DMS153 treated with DMSO at 0.1 percent for 48 hours (cell line): ENCODE data around the gene SLC7A10.
"Not testable (repeated sequence)": the region's sequence is repeated elsewhere in the genome, so short reads cannot be mapped to it uniquely, and the experiment has no call there.

Experiments
- DNase-seq: peaks from one replicate; lab custom pipeline; 2025; ENCODE audit not compliant: unreplicated experiment; lab: John Stamatoyannopoulos, UW

Gene SLC7A10

GRCh38 chr19:33219261-33219815 lies 6.3 kb downstream of the SLC7A10 start:
- DNase-seq: no peak

DNA sequence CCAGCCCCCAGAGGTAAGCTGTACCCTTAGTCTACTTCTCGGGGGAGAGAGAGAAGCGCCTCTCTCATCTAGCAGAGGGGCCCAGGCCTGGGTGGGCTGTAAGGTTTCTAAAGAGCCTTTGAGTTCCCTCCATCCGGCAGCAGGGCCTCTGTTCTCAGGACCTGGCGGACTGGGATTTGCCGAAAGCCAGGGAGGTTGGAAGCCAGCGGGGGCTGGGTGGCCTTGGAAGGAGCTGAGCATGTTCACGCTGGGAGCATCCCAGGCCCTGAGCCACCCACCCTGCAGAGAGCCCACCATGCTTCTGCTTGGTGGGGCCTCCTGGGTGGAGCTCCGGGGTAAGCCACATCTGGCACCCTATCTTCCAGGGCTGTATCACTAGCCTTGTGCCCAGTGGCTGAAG lies 7.8 kb downstream of the SLC7A10 start:
- no peak for DNase-seq

DNA sequence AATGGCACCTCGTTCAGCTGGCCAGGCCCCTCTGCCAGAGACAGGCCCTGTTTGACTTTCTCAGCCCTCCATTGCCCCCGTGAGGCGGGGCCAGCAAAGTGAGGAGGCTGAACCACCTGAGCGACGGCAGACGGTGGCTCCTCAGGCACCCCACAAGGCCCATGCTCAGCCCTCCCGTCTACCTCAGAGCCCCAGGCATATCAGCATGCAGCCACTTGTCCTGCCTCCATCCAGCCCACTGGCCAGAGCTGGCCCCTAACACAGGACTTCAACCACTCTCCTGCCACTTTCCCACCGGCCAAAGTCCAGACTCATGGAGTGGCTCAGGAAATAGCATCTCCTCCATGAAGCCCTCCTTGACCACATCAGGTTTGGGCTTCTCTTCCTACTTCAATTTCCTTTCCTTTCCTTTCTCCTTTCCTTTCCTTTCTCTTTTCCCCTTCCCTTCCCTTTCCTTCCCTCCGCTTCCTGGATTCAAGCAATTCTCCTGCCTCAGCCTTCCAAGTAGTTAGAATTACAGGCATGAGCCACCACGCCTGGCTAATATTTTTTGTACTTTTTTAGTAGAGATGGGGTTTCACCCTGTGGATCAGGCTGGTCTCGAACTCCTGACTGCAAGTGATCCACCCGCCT lies 9.3 kb downstream of the SLC7A10 start:
- DNase-seq: no peak

- no peak for DNase-seq
Measured at GRCh38 chr19:33215438-33216197, 10.0 kb downstream of the SLC7A10 start.

DNA sequence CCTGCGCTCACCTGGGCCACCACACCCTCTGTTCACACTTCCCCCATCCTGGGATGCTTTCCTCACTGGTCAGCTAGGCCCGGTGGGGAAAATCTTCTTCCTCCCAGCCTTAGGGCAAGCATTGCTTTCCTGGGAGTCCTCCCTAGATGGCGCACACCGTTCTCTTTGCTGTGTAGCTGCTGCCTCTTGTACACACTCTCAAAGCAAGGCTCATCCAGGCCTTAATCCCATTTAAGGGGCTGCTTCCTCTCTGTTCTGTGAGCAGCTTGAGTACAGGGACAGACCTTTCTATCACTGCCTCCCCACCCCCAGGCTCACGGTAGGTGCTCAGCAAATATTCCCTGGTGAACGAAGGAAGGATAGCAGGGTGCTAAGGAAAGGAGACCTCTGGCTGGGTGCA lies 11.1 kb downstream of the SLC7A10 start:
- DNase-seq: no peak

- no peak for DNase-seq
Measured at GRCh38 chr19:33212436-33213172, 13.0 kb downstream of the SLC7A10 start.

GRCh38 chr19:33211794-33212435 lies 13.7 kb downstream of the SLC7A10 start:
- DNase-seq: no peak

DNA sequence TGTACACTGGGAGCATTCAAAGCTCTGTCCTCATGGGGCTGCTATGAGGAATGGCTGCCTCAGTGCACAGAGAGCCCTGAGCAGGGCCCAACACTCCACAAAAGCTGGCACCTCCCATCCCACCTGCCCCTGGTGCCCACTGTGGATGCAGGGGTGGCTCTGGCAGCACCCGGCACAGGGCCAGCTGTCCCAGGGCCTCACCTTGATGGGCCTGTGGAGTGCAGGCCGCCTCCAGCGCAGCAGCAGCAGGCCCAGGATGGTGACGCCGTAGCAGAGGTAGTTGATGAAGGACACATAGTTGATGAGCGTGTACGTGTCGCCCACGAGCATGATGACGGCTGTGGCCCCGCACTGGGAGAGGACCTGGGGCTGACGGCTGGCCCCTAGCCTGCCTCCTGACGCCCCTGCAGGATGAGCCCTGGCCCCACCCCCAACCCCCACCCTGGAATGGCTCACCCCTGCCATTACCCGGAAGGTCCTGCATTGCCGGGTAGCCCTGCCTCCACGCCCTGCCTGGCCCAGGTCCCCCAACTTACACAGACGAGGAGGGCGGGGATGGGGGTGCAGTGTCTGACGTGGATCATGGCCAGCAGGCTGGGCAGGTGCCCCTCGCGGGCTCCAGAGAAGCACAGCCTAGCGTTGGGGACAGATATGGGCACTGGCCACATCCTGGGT lies 15.2 kb downstream of the SLC7A10 start:
- DNase-seq: no peak

DNA sequence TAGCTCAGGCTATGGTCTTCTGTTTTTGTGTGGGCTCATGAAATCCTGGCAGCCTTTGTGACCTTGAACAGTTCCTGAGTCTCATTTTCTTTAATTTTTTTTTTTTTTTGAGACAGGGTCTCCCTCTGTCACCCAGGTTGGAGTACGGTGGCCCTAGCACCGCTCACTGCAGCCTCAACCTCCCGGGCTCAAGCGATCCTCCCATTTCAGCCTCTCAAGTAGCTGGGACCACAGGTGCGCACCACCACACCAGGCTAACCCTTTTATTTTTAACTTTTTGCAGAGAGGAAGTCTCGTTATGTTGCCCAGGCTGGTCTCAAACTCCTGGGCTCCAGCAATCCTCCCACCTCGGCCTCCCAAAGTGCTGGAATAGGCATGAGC lies 15.8 kb downstream of the SLC7A10 start:
- DNase-seq: not testable (repeated sequence)

DNA sequence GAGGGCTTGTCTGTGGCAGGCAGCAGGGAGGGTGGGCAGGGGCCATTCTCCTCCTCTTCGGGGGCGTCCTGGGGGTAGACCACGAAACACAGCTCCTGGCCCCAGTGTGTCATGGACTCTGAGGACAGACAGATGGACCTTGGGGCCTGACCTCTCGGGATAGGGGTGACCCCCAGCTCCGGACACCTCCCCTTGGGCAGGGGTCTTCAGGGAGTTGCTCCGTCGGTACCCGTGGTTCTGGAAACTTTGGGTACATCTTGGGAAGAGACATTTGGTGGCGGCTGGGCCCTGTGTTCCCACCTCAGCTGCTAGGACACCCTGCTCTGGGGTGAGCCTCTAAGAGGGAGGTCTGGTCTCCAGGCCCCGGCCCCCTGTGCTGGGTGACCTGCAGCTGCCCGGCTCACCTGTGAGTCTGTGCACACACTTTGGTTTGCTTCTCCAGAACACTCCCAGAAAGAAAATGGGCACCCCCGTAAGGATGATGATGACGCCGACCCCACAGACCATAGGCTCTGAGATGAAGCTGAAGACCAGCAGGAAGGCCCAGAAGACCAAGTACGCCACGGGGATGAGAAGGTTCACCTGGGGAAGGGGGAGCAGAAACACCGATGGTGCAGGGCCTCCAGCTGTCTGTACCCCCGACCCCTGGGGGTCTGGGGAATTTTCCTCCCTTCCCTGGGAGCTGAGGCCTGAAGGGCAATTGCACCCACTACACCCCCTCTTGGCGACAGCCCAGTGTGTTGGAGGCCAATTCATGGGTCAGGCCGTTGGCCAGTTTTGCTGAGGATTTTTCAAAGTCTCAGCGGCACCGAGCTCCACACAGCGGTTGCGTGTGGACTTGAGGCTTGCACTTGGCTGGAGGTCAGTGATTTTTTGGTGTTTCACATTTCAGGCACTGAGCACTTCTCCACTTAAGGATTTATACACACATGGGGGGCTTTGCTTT lies 16.5 kb downstream of the SLC7A10 start:
- DNase-seq: no peak

- DNase-seq: no peak
Measured at GRCh38 chr19:33208371-33208895, 17.2 kb downstream of the SLC7A10 start.

GRCh38 chr19:33207903-33208302 lies 17.7 kb downstream of the SLC7A10 start:
- DNase-seq: no peak

GRCh38 chr19:33207040-33207620 lies 18.5 kb downstream of the SLC7A10 start:
- DNase-seq: no peak

DNA sequence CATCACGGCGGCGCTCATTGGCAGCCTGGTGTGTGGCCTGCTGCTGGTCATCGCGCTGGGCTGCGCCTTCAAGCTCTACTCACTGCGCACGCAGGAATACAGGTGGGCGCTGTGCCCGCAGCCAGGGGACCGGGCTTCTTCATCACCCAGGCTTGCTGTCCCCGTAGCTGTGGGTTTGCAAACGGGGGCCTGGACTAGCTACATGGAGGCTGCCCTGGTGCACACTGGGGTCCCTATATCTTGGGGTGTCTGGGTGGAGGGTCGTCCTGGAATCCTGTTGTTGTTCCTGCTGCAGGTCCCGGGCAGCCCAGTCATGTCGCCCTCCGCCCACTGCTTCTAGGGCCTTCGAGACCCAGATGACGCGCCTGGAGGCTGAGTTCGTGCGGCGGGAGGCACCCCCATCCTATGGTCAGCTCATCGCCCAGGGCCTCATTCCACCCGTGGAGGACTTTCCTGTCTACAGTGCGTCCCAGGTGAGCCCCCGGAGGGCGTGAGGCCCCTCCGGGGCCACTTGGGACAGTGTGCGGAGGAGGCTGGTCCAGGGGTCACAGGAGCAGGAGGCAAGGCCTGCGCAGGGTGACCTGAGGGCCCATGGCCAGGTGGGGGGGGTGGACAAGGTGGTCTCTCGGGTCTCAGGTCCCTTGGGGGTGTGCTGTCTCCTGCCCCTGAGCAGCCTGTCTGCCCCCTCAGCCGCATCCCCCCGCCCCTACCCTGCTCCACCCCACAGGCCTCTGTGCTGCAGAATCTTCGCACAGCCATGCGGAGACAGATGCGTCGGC lies 19.2 kb downstream of the SLC7A10 start:
- DNase-seq: no peak

- DNase-seq: no peak
Measured at GRCh38 chr19:33205531-33206260, 20.0 kb downstream of the SLC7A10 start.

DNA sequence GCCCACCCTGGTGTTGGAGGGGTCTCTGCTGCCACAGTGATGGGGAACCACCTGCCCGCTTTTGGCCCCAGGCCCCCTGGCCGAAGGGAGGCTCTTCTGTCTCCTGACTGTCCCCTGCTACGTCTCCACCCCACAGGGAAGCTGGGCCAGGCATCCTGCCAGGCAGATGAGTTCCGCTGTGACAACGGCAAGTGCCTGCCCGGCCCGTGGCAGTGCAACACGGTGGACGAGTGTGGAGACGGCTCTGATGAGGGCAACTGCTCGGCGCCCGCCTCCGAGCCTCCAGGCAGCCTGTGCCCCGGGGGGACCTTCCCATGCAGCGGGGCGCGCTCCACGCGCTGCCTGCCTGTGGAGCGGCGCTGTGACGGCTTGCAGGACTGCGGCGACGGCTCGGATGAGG lies 20.5 kb downstream of the SLC7A10 start:
- DNase-seq: no peak

GRCh38 chr19:33204136-33204973 lies 21.3 kb downstream of the SLC7A10 start:
- DNase-seq: no peak
